PC-3 (cell line): Measurements from ENCODE around the gene CDKL2.

Experiments
- EZH2phosphoT487 ChIP-seq: fragments of 300-600 bp; sonication (generic); IDR thresholded peaks from 2 replicates; pipeline ENCODE4 v1.6.1; 2018; ENCODE audit warnings: mild to moderate bottlenecking, antibody characterized with exemption, low read length, borderline replicate concordance
- TF ChIP-seq, protein P1 (sequence below): fragments of 300-600 bp; sonication (generic); conservative IDR thresholded peaks from 2 replicates; pipeline ENCODE4 v1.5.1; 2017; ENCODE audit warnings: antibody characterized with exemption, low read depth, mild to moderate bottlenecking, low read length

DNA sequence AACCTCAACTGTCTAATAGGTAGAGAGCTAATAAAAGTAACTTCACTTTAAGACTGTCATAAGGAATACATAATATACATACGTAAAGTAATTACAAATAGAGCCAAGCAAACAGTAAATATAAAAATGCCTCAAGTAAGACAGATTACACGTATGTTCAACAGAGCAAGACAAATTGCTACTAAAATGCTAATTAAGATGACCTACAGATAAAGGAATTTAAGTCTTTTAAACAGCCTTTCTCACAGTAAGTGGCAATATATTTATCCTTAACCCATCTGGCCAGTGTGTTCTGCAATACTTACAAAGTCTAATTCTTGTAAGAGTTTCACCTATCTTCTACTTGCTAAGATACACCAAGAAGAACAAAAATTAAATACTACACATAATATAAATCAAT is 30.2 kb upstream of the CDKL2 start:
- TF ChIP-seq, protein P1, sequence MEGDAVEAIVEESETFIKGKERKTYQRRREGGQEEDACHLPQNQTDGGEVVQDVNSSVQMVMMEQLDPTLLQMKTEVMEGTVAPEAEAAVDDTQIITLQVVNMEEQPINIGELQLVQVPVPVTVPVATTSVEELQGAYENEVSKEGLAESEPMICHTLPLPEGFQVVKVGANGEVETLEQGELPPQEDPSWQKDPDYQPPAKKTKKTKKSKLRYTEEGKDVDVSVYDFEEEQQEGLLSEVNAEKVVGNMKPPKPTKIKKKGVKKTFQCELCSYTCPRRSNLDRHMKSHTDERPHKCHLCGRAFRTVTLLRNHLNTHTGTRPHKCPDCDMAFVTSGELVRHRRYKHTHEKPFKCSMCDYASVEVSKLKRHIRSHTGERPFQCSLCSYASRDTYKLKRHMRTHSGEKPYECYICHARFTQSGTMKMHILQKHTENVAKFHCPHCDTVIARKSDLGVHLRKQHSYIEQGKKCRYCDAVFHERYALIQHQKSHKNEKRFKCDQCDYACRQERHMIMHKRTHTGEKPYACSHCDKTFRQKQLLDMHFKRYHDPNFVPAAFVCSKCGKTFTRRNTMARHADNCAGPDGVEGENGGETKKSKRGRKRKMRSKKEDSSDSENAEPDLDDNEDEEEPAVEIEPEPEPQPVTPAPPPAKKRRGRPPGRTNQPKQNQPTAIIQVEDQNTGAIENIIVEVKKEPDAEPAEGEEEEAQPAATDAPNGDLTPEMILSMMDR: no peak
- TF ChIP-seq EZH2phosphoT487: no peak
